T-helper 2 cell treated with Interferon-gamma antibody and Interleukin-4, amounts not matched to agents 5 μg/mL and 100 μg/mL, for 36 hours (primary cell): ENCODE data around the gene CYP1A2.

Experiments
- DNase-seq: peaks from one replicate; pipeline ENCODE4 v3.0.0; 2021; ENCODE audit warnings: low spot score
- H3K27ac Mint-ChIP-seq: one replicate; pipeline ENCODE4 v1.8.0; 2021; ENCODE audit warnings: mild to moderate bottlenecking, mixed read lengths
- H3K27me3 Mint-ChIP-seq: one replicate; pipeline ENCODE4 v1.8.0; 2021; ENCODE audit warnings: low read depth, mixed read lengths
- H3K36me3 Mint-ChIP-seq: one replicate; pipeline ENCODE4 v1.8.0; 2021; ENCODE audit warnings: low read depth, mixed read lengths
- H3K4me1 Mint-ChIP-seq: one replicate; pipeline ENCODE4 v1.8.0; 2021; ENCODE audit warnings: low read depth, mixed read lengths
- H3K4me3 Mint-ChIP-seq: one replicate; pipeline ENCODE4 v1.8.0; 2022; ENCODE audit warnings: mild to moderate bottlenecking, moderate library complexity, mixed read lengths
- H3K9me3 Mint-ChIP-seq: one replicate; pipeline ENCODE4 v1.8.0; 2021; ENCODE audit warnings: mixed read lengths

CYP1A2 gene

DNA sequence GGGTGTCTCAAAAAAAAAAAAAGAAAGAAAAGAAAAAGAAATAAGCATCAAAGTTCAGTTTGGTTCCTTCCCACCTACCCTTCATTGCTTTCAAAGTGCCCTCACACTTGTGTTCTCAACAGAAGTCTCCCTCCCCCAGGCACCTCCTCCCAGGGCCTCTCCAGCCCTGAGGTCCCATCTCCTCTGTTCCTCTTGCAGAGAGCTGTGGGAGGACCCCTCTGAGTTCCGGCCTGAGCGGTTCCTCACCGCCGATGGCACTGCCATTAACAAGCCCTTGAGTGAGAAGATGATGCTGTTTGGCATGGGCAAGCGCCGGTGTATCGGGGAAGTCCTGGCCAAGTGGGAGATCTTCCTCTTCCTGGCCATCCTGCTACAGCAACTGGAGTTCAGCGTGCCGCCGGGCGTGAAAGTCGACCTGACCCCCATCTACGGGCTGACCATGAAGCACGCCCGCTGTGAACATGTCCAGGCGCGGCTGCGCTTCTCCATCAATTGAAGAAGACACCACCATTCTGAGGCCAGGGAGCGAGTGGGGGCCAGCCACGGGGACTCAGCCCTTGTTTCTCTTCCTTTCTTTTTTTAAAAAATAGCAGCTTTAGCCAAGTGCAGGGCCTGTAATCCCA, 6.1 kb downstream of the CYP1A2 start:
- no peak overlapping the region for H3K27ac Mint-ChIP-seq
- peaks cover 11% of the 10 kb centered on the region for H3K27me3 Mint-ChIP-seq
- H3K4me1 Mint-ChIP-seq = no peaks in the 10 kb centered on the region
- H3K9me3 Mint-ChIP-seq = no peaks in the 10 kb centered on the region
- DNase-seq = no peak
- H3K36me3 Mint-ChIP-seq = no peaks in the 10 kb centered on the region
- H3K4me3 Mint-ChIP-seq = no peak overlapping the region

DNA sequence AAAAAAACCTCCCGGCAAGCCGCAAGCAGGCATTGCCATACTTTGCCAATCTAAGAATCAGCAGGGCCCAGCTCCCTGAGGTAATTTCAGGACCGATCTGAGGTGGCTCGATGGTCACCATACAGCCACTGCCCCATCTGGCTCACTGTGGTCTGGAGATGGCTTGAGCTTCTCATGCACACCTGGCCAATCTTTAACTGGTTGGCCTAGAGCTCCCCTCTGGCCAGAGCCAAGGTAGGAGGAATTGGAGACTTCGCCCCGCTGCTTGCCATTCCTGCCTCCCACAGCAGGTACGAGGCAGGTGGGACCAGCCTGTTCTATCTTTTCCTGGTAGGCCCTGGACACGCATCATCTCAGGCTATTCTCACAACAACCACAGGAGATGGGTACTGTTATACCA, 10.1 kb downstream of the CYP1A2 start:
- peaks cover 6% of the 10 kb centered on the region for H3K27me3 Mint-ChIP-seq
- H3K36me3 Mint-ChIP-seq = no peaks in the 10 kb centered on the region
- no peaks in the 10 kb centered on the region for H3K9me3 Mint-ChIP-seq
- H3K27ac Mint-ChIP-seq = no peak overlapping the region
- DNase-seq = no peak
- H3K4me1 Mint-ChIP-seq = no peaks in the 10 kb centered on the region
- H3K4me3 Mint-ChIP-seq = no peak overlapping the region

GRCh38 chr15:74762791-74763150, 14.1 kb downstream of the CYP1A2 start:
- no peaks in the 10 kb centered on the region for H3K4me1 Mint-ChIP-seq
- no peak for DNase-seq
- peak overlapping the region; percentile 63 for H3K27ac Mint-ChIP-seq
- H3K4me3 Mint-ChIP-seq = no peak overlapping the region
- peaks cover 4% of the 10 kb centered on the region for H3K27me3 Mint-ChIP-seq
- no peaks in the 10 kb centered on the region for H3K36me3 Mint-ChIP-seq
- no peaks in the 10 kb centered on the region for H3K9me3 Mint-ChIP-seq

- no peak for DNase-seq
- no peaks in the 10 kb centered on the region for H3K4me1 Mint-ChIP-seq
- no peak overlapping the region for H3K27ac Mint-ChIP-seq
- H3K9me3 Mint-ChIP-seq = no peaks in the 10 kb centered on the region
- no peak overlapping the region for H3K4me3 Mint-ChIP-seq
- H3K27me3 Mint-ChIP-seq = peaks cover 4% of the 10 kb centered on the region
- no peaks in the 10 kb centered on the region for H3K36me3 Mint-ChIP-seq
Measured at GRCh38 chr15:74763416-74763815, 14.8 kb downstream of the CYP1A2 start.

DNA sequence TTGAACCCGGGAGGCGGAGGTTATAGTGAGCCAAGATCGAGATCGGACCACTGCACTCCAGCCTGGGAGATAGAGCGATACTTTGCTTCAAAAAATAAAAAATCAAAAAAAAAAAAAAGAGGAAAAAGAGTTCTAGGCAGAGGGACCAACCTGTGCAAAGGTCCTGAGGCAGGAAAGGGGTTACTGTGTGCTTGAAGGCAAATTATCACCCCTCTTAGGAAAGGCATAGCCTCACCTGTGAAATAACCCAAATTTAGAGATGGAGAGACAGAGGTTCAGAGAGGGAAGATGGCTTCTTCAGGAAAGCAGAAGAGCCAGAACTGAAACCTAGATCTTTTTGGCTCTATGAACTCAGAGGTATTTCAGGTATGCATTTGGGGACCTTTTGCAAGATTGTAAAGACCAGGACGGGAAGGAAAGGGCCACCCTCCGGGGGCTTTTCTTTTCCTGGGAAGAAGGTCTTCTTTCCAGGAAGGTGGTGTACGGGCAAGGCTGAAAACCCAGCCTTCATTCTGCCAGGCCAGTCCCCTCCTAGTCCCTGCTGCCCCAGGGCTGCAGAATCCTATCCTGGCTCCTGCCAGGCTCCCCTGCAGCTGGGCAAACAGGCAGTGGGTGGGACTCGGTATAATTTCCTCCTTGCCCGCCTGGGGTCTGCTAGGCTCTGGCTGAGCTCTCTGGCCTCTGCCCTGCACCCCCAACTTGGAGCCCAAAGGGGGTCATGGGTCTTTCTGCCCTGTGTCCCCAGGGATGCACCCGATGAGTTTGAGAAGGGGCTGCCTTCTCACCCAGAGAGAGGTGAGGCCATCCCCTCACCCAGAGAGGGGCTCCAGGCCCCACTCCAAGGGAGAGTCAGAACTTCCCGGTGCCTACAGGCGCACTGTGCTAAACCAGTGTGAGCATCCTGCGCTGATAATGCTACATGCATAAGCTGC, 18.8 kb downstream of the CYP1A2 start:
- Mint-ChIP-seq H3K4me3 (no peak overlapping the region), H3K4me1 (peaks cover 15% of the 10 kb centered on the region), H3K27ac (no peak overlapping the region), H3K36me3 (no peaks in the 10 kb centered on the region), H3K9me3 (no peaks in the 10 kb centered on the region), H3K27me3 (peaks cover 2% of the 10 kb centered on the region)
- DNase-seq = no peak

GRCh38 chr15:74768099-74768770, 19.6 kb downstream of the CYP1A2 start:
- Mint-ChIP-seq H3K4me1 (peaks cover 21% of the 10 kb centered on the region), H3K36me3 (no peaks in the 10 kb centered on the region), H3K9me3 (no peaks in the 10 kb centered on the region), H3K4me3 (no peak overlapping the region), H3K27ac (no peak overlapping the region), H3K27me3 (peaks cover 2% of the 10 kb centered on the region)
- DNase-seq = no peak

GRCh38 chr15:74768771-74769342, 20.2 kb downstream of the CYP1A2 start:
- H3K4me3 Mint-ChIP-seq = no peak overlapping the region
- peak; percentile 45 for DNase-seq

GRCh38 chr15:74769463-74770025, 20.9 kb downstream of the CYP1A2 start:
- Mint-ChIP-seq H3K4me3 (no peak overlapping the region), H3K9me3 (no peaks in the 10 kb centered on the region), H3K27me3 (peaks cover 2% of the 10 kb centered on the region), H3K27ac (no peak overlapping the region), H3K4me1 (peaks cover 30% of the 10 kb centered on the region), H3K36me3 (no peaks in the 10 kb centered on the region)
- no peak for DNase-seq

More at GRCh38 chr15:74768771-74769342, 20.2 kb downstream of the CYP1A2 start:
- H3K27ac Mint-ChIP-seq = peak overlapping the region; percentile 9
- H3K27me3 Mint-ChIP-seq = peaks cover 2% of the 10 kb centered on the region
- H3K4me1 Mint-ChIP-seq = peaks cover 24% of the 10 kb centered on the region
- H3K36me3 Mint-ChIP-seq = no peaks in the 10 kb centered on the region
- no peaks in the 10 kb centered on the region for H3K9me3 Mint-ChIP-seq

GRCh38 chr15:74770211-74770903, 21.7 kb downstream of the CYP1A2 start:
- no peaks in the 10 kb centered on the region for H3K36me3 Mint-ChIP-seq
- no peak overlapping the region for H3K4me3 Mint-ChIP-seq
- no peak overlapping the region for H3K27ac Mint-ChIP-seq
- H3K27me3 Mint-ChIP-seq = peaks cover 2% of the 10 kb centered on the region
- no peaks in the 10 kb centered on the region for H3K9me3 Mint-ChIP-seq
- peaks cover 34% of the 10 kb centered on the region for H3K4me1 Mint-ChIP-seq
- no peak for DNase-seq

DNA sequence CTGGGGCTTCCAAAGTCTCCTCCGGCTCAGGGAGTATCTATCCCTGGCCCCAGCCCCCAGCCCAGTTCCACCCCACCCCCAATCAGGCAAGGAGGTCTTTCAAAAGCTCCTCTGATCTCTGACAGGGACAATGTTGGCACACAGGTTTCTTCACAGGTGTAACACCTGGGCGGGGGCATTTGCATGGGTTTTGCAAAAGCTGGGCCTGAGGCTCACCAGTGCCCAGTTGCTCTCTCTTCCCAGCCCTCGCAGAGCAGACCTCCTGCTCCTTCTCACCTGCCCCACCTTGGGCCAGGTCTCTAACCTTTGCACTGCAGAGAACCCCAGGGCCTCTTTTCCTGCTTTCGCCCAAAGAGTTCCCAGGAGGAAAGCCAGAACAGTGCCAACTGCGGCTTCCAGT, 24.7 kb downstream of the CYP1A2 start:
- peaks cover 3% of the 10 kb centered on the region for H3K36me3 Mint-ChIP-seq
- H3K4me3 Mint-ChIP-seq = no peak overlapping the region
- no peaks in the 10 kb centered on the region for H3K9me3 Mint-ChIP-seq
- peaks cover 61% of the 10 kb centered on the region for H3K4me1 Mint-ChIP-seq
- H3K27ac Mint-ChIP-seq = peak overlapping the region; percentile 50
- DNase-seq = no peak
- peaks cover 2% of the 10 kb centered on the region for H3K27me3 Mint-ChIP-seq

DNA sequence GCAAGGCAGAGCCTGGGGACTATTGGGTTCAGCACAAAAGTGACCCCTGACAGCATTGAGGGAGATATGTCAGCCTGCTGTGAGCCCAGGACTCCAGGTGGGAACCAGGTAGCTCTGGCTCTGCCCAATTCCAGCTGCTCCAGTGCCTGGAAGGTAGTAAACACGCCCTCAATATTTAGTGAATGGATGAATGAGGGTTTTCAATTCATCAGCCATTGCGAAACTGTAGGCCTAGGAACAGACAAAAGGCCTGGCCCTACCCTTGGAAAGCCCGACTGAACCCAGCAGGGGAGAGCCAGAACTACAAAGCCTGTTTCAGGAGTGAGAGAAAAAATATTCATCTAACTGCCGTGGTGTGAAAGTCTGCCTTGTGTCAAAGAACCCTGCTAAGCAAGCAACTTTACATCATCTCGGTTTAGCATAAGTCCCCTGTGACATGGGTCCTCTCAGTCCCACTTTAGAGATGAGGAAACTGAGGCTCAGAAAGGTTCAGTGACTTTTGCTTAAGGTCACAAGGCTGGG, 25.1 kb downstream of the CYP1A2 start:
- no peaks in the 10 kb centered on the region for H3K9me3 Mint-ChIP-seq
- peaks cover under 1% of the 10 kb centered on the region for H3K27me3 Mint-ChIP-seq
- DNase-seq = no peak
- peaks cover 3% of the 10 kb centered on the region for H3K36me3 Mint-ChIP-seq
- peaks cover 62% of the 10 kb centered on the region for H3K4me1 Mint-ChIP-seq
- no peak overlapping the region for H3K4me3 Mint-ChIP-seq
- H3K27ac Mint-ChIP-seq = peak overlapping the region; percentile 50

GRCh38 chr15:74775132-74775562, 26.5 kb downstream of the CYP1A2 start:
- Mint-ChIP-seq H3K4me3 (no peak overlapping the region), H3K27me3 (no peaks in the 10 kb centered on the region)

DNA sequence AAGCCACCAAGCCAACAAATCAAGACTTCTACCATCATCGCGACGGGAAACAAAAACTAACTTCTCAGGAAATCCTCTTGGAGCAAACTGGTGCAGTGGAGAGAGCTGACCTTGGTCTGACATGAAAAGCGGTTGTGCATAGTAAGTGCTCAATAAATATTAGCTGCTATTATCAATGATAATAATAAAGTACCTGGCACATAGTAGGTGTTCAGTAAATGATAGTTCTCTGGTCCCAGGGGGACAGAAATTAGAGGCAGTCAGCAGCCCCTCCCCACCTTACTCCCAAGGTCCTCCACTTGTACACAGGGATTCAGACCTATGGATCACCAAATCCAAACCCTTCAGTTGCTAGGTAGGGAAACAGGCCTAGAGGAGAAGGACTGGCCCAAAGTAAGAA, 27.2 kb downstream of the CYP1A2 start:
- Mint-ChIP-seq H3K4me3 (peak overlapping the region; percentile 35), H3K9me3 (no peaks in the 10 kb centered on the region), H3K36me3 (peaks cover 4% of the 10 kb centered on the region), H3K4me1 (peaks cover 79% of the 10 kb centered on the region), H3K27ac (peak overlapping the region; percentile 94), H3K27me3 (no peaks in the 10 kb centered on the region)
- no peak for DNase-seq

More at GRCh38 chr15:74775132-74775562, 26.5 kb downstream of the CYP1A2 start:
- Mint-ChIP-seq H3K9me3 (no peaks in the 10 kb centered on the region), H3K4me1 (peaks cover 74% of the 10 kb centered on the region), H3K27ac (peak overlapping the region; percentile 76), H3K36me3 (peaks cover 3% of the 10 kb centered on the region)
- DNase-seq = no peak
